ENCODE results near the gene CAPS2.

CAPS2 gene

GRCh38 chr12:75260316-75260715 is 69.8 kb downstream of the CAPS2 start:
- no peak for TF ChIP-seq ZNF514 (tag by site-specific recombination; IDR thresholded peaks at IDR 0.05)
- TF ChIP-seq OSR2 (tag by site-specific recombination; IDR thresholded peaks at IDR 0.05): no peak
- TF ChIP-seq ZNF174 (tag by site-specific recombination; IDR thresholded peaks at IDR 0.05): no peak
- ChIA-PET CTCF (interaction anchor here (0.7 kb wide), 1 partner anchor 164 kb away, joined by 4 read pairs; no protein-coding TSS in a partner anchor), POLR2A (no interaction called here)
- no peaks in the 10 kb centered on the region for H3K4me1 ChIP-seq (ENCODE audit: control insufficient read depth, insufficient read depth, low read length)
- H3K27ac ChIP-seq (ENCODE audit: extremely low read depth, low read depth, low read length): no peak overlapping the region
- no peaks in the 10 kb centered on the region for H3K9me3 ChIP-seq (ENCODE audit: control insufficient read depth, insufficient read depth, low read depth, low read length)
- no peaks in the 10 kb centered on the region for H3K36me3 ChIP-seq (ENCODE audit: control insufficient read depth in 2 of 2, insufficient read depth in 1 of 2, low read length in 2 of 2)
- no peak overlapping the region for H3K4me3 ChIP-seq (ENCODE audit: low read depth, low read length)

- CTCF ChIA-PET: no interaction called here
- H3K9me3 ChIP-seq (ENCODE audit: control insufficient read depth, insufficient read depth, low read depth, low read length): no peaks in the 10 kb centered on the region
- TF ChIP-seq ZNF394 (tag by site-specific recombination; IDR thresholded peaks at IDR 0.05; ENCODE audit: borderline replicate concordance) (no peak), PRDM2 (tag by site-specific recombination; IDR thresholded peaks at IDR 0.05; ENCODE audit: borderline replicate concordance) (no peak), ZNF561 (tag by site-specific recombination; IDR thresholded peaks at IDR 0.05; ENCODE audit: borderline replicate concordance) (no peak), TRIM28 (IDR thresholded peaks at IDR 0.05; ENCODE audit: borderline replicate concordance, low read length) (no peak), ZNF18 (tag by site-specific recombination; IDR thresholded peaks at IDR 0.05) (no peak), ZBTB44 (tag by site-specific recombination; IDR thresholded peaks at IDR 0.05) (no peak), ZBTB48 (tag by site-specific recombination; IDR thresholded peaks at IDR 0.05) (no peak), ZNF76 (tag by site-specific recombination; IDR thresholded peaks at IDR 0.05; ENCODE audit: borderline replicate concordance, low read depth) (no peak), MZF1 (tag by site-specific recombination; IDR thresholded peaks at IDR 0.05; ENCODE audit: borderline replicate concordance) (no peak), ZNF214 (tag by site-specific recombination; IDR thresholded peaks at IDR 0.05; ENCODE audit: borderline replicate concordance) (no peak)
- H3K27ac ChIP-seq (ENCODE audit: extremely low read depth, low read depth, low read length): no peak overlapping the region
- no peaks in the 10 kb centered on the region for H3K36me3 ChIP-seq (ENCODE audit: control insufficient read depth in 2 of 2, insufficient read depth in 1 of 2, low read length in 2 of 2)
- POLR2A ChIA-PET: no interaction called here
- no peaks in the 10 kb centered on the region for H3K4me1 ChIP-seq (ENCODE audit: control insufficient read depth, insufficient read depth, low read length)
- no peak overlapping the region for H3K4me3 ChIP-seq (ENCODE audit: low read depth, low read length)
These were observed 71.0 kb downstream of the CAPS2 start for GRCh38 chr12:75259143-75259542.
